DMS153 (cell line): ENCODE data around the gene MECP2.
"Not testable (repeated sequence)": the region's sequence is repeated elsewhere in the genome, so short reads cannot be mapped to it uniquely, and the experiment has no call there.

Source experiments
- DNase-seq: peaks from one replicate; lab custom pipeline; 2025; lab: John Stamatoyannopoulos, UW

The MECP2 gene

DNA sequence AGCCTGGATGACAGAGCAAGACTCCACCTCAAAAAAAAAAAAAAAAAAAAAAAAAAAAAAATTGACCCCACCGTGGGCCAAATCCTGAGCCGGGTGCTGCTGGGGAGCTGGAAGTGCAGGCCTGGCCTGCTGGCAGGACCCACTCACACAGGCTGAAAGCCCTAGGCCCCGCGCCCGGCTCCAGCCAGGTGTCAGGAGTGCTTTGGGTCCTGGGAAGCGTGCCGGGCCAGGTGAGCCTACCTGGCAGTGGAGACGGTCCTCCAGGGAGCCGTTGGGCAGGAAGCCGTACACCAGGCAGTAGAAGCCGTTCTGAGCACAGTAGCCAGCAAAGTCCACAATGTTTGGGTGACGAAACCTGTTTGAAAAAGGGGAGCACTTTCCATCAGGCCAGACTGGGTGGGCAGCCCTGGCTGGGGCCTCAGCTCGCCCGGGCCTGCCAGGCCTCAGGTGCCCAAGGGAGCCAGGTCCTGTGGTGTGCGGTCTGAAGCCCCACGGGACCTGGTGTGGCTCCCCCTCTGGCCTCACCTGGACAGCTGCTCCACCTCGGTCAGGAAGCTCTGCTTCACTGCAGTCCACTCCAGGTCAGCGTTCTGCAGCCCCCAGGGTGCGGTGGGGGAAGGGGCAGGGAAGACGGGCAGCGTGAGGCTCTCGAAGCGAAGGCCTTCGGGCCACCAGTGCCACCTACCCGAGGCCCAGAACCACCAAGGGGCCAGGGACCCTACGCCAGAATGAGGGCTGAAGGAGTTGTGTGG, 79.6 kb downstream of the MECP2 start:
- no peak for DNase-seq

DNA sequence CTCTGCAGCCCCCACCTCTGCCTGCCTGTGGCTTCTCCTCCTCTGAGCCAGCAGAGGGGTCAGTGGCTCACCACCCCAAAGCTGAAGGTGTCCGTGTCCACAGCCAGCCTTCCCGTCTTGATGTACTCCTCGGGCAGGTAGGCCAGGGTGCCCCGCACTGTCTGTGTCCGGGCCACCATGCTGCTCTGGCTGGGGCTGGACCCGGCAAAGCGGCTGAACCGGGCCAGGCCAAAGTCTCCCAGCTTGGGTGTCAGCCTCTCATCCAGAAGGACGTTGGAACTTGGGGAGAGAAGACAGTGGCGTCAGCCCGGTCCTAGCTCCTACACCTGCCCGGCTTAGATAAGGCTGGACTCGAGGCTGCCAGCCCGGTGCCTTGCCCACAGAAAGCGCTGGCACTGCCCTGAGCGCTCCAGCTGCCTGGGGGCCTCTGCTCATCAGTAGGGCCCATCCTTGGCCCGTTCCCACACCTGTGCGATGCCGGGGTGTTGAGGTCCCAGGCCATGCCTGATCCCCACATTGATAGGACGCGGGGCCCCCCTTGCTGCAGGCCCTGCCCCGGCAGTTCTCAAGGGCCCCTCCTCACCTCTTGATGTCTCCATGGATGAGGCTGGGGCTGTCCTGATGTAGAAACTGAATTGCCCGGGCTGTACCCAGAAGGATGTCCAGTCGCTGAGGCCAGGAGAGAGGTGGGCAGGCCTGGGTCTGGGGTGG, 81.0 kb downstream of the MECP2 start:
- DNase-seq: no peak

DNA sequence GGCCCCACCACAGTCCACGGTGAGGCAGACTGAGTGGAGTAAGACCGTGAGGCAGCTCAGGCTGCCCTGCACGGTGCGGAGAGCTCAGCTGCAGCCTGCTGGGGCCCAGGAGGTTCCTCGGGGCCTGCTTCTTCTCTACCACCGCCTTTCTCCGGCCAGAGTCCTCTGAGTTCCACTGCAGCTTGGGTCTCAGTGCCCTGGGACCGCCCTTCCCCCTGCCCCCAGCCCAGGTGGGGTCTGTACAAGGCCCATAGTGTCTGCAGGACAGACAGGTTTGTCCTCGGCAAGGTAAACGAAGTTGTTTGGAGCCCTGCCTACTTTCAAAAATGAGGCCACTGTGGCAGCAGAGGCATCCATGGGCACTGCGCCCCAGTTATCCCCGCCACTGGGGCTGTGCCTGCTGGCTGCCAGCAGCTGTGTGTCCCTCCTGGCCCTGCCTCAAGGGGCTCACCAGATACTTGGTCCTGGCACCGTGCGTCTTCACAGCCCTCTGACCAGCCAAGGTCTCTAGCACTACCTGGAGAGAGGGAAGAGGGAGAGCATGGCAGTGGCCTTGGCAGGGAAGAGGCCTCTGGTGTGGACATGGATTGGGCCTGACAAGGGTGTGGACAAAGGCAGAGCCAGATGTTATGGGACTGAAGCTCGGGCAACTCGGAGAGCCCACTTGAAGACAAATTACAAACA, 81.8 kb downstream of the MECP2 start:
- no peak for DNase-seq

DNA sequence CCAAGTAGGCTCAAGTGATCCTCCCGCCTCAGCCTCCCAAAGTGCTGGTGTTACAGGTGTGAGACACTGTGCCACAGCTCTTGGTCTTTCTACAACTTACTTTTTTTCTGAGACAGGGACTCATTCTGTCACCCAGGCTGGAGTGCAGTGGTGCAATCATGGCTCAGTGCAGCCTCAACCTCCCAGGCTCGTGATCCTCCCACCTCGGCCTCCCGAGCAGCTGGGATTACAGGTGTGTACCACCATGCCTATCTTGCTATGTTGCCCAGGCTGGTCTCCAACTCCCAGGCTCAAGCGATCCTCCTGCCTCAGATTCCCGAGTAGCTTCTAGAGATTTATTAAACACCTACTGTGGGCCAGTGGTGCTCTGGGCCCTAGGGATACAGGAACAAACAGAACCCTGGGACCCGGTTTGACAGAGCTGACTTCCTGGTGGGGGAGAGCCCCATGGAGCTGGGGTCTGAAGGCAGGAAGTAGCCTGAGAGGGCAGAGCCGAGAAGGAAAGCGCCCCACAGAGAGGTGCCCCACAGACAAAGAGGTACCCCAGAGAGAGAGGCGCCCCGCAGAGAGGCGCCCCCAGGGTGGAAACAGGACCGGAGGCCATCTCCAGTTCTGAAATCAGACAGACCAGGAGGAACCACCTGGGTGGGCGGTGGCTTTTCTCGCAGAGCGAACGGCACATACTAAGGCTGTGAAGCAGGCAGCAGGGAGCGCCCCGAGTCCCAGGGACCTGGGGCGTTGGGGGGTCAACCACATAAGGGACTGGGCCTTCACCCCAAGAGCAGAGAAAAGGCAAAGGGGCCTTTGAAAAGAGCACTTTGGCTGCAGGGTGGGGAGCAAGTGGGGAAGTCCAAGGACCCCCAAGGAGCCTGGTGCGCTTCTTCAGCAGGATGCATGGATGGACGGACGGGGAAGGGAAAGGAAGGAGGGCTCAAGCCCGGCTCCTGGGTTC, 82.8 kb downstream of the MECP2 start:
- no peak for DNase-seq

DNA sequence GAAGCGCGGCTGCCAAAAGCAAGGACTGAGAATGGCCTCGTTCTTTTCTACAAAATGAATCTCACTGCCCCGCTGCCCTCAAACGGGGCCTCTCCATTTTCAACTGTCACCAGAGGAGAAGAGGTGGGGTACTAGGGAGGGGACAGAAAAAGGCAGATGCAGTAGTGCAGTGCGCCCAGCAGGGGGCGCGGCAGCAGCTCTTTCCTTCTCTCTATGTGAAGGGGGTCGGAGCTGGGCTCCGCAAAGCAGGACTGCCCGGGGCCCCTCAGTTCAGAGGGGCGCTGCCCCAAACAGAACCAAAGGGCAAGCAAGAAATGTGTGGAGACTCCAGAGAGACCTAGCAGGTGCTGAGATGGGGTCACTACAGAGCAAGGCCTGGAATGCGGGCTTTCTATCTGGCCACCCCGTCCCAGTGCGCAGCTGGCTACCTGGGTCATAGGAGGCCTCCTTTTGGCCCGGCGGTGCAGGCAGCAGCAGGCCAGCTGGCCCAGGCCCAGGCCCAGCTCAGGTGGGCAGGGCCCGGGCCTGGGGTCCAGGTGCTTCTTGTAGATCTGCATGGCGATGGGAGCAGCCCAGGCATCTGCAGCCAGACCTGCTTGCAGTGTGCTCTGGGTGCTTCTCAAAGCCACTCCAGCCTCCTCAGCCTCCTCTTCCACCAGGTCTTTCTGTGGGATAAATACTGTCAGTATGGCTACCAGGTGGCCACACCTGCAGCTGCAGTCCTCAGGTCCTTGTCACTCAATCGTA, 83.7 kb downstream of the MECP2 start:
- DNase-seq: no peak

DNA sequence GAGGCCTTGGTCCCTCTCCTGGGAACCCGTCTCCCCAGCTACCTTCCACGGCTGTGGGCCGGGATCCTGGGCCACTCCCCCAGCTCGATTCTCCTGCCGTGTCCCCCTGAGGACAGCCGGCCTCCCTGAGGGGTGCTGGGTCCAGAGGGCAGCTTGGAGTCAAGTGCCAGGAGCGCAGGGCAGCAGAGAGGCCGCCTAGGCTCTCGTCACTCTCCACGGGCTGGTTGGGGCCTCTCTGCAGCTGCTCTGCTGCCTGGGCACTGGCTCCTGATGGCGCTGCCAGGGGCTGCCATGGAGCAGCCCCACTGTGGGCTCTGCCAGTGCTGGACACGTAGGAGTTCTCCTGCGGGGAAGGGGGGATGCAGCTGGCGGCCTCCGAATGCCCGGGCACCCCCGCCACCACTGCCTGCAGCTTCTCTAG, 84.5 kb downstream of the MECP2 start:
- DNase-seq: no peak

GRCh38 chrX:154012336-154012991, 85.1 kb downstream of the MECP2 start:
- DNase-seq: no peak

DNA sequence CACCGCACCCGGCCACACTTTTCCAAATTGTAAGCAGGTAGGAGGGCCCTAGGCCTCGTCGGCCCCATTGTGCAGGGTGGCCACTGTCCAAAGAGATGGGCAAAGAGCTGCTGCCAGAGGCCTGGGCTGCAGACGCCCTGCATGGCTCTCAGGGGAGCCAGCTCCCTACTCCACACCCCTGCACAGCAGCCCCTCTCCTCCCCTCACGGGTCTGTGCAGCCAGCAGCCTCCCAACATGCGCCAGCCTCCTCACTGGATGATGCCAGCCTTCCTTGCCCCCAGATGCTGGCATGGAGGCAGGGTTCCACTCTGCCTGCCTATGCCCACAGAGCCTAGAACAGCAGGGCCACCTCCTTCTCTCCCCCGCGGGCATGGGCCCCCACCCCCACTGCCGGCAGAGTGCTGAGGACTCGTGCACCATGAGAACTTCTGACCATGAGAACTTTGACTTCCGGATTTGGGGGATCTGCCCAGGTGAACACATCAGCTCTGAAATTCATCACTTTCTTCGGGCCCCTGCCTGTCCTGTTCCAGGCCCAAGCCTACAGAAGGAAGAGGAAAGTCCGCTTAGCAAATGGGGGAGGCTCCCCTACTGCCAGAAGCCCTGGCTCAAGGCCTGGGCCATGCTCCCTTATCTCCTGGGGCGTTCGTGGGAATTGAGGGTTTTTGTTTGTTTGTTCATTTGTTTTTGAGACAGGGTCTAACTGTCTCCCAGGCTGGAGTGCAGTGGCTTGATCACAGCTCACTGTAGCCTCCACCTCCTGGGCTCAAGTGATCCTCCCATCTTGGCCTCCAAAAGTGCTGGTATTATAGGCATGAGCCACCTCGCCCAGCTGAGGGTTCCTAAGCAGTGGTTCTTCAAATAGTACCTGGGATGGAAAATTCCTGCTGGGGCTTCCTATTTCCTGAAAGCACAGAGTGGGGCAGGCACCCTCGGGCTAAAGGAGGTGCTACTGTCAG, 85.9 kb downstream of the MECP2 start:
- no peak for DNase-seq

- no peak for DNase-seq
Measured at GRCh38 chrX:154010330-154011087, 87.0 kb downstream of the MECP2 start.

- DNase-seq: no peak
Measured at GRCh38 chrX:154008521-154008920, 89.0 kb downstream of the MECP2 start.

- no peak for DNase-seq
Measured at GRCh38 chrX:154006947-154007346, 90.6 kb downstream of the MECP2 start.

DNA sequence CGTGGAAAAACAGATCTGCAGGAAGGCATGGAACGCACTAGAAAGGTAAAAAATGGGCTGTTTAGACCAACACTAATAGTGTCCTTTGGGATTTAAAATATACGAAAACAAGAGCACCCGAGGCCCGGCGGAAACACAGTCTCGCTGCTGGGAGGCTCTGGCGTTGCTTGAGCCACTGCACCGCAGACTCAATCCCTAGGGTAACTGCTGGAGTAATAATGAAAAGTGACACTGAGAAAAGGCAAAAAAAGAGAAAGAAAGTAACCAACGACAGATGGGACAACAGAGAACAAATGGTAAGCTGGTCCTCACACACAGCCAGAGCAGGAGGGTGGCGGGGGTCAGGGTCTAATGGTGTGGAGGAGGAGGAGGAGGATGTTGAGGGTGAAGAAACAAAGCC, 93.2 kb downstream of the MECP2 start:
- no peak for DNase-seq

DNA sequence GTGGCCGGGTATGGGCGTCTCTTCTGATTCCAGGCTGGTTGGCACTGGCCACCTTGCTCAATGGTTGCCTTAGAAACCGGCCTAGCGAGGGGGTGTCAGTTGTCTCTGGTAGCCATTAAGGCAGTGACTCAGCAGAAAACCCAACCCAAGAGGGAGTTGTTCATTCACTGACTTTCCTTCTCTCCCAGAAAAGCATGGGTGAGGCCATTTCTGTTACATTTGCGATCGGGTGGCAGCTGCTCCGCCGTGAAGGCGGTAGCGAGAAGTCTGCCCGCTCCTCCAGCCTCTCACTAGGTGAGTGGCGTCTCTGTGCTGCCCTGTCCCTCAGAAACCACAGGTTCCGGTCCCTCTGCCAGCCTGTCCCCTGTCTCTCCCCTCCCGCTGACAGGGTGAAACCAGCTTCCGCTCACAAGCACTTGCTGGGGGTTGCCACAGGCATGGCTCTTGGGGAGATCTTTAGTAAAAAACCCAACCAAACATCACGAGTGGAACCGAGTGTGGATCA, 95.2 kb downstream of the MECP2 start:
- DNase-seq: peak; percentile 41

DNA sequence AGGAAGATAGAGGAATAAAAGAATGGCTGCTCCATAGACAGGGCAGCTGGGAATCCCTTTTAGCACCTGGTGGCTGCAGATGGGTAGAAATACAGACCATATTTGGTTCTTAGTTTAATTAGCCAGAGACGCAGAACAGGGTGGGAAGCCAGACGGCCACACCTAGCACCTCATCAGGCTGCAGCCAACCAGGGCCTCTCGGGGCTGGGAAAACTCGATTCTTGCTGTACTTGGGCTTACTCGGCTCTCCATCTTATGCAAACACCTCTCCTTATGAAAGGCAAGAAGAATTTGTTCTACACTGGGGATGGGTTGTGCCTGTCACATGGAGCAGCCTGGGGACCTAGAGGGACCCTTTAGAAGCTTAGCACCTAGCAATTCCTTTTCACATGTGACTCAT, 97.5 kb downstream of the MECP2 start:
- no peak for DNase-seq

DNA sequence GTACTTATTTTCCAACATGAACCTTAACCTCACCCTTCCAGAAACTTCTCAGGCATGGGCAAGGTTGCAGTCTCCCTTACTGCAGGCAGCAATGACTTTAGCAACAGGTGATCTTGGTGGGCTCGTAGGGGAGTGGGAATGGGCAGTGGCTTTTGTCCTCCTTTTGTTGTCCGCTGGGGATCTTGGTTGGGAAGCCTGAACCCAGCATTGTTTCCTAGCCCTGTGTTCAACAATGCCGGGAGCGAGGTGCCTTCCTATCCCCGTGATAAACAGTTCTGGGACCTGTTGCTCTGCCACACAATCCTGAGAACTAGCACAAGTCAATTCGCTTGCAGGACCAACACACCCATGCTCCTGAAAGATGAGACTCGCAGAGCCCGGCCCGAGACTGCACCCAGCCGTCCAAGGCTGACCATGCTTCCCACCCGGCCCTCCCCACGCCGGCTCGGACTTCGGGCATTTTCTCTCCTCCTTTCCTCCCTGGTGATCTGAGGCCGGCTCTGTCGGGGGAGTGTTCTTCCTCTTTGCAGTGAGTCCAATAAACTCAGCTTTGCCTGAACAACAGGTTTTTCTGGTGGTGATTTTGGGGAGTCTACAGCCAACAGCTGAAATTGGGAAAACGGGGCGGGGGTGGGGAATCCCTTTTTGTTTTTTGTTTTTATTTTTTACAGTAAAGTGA, 98.0 kb downstream of the MECP2 start:
- DNase-seq: no peak

- no peak for DNase-seq
Measured at GRCh38 chrX:153995504-153995903, 102.0 kb downstream of the MECP2 start.

- DNase-seq: not testable (repeated sequence)
Measured at GRCh38 chrX:153994398-153994797, 103.1 kb downstream of the MECP2 start.

- no peak for DNase-seq
Measured at GRCh38 chrX:153993978-153994377, 103.5 kb downstream of the MECP2 start.
